GM12878 (cell line): Measurements from ENCODE around the gene MACROD2. TPM values are rescaled to one million over a fixed set of nuclear protein-coding genes. Genes with fewer than 3 reads are reported as not detected.

Source experiments
- ATAC-seq: fragments of 200-7000 bp; cut with Tn5 transposase; 3 replicates; pipeline ENCODE4 v1.9.1; 2020; ENCODE audit warnings: mild to moderate bottlenecking, moderate library complexity
- Bru-seq: library from RNA; stranded (reverse); fragments of 400-500 nt; gene quantifications from one replicate; lab custom pipeline; 2021; lab: Mats Ljungman, UMichigan
- BruChase-seq, 2 experiments: library from RNA; stranded (reverse); fragments of 400-500 nt; gene quantifications; one replicate each; lab custom pipeline; 2021; lab: Mats Ljungman, UMichigan
- BruUV-seq: library from RNA; stranded (reverse); fragments of 400-500 nt; replicated peaks from 2 replicates; lab custom pipeline; 2021; lab: Mats Ljungman, UMichigan
- CTCF ChIA-PET: fragments of 300-600 bp; sonication (Branson Sonifier 250); formaldehyde crosslinking; extraction: SDS; loops from one replicate; lab custom pipeline; 2021; ENCODE audit warnings: inconsistent platforms; lab: Yijun Ruan, JAX
- POLR2A ChIA-PET: fragments of 350-600 bp; formaldehyde crosslinking; extraction: SDS; loops from one replicate; lab custom pipeline; 2021; ENCODE audit warnings: inconsistent platforms; lab: Charles Lee
- RAD21 ChIA-PET: fragments of 300-600 bp; sonication (Branson Sonifier 250); formaldehyde crosslinking; loops from one replicate; lab custom pipeline; 2023; ENCODE audit warnings: antibody characterized with exemption; ENCODE audit not compliant: unreplicated experiment; lab: Charles Lee
- SMC1A ChIA-PET: fragments of 300-600 bp; sonication (Branson Sonifier 250); formaldehyde crosslinking; loops from one replicate; lab custom pipeline; 2023; ENCODE audit not compliant: unreplicated experiment, uncharacterized antibody; lab: Charles Lee
- DNase-seq: peaks from one replicate; pipeline ENCODE4 v3.0.0-alpha.2; 2011; ENCODE audit warnings: low read depth, low spot score
- FAIRE-seq: peaks from 3 replicates; lab custom pipeline; 2011; peaks lifted over from hg19 to GRCh38; lab: Jason Lieb, UNC
- H2AFZ ChIP-seq: 2 replicates; pipeline ENCODE4 v1.6.0; 2011; ENCODE audit warnings: low read depth, low read length, control low read depth; ENCODE audit not compliant: control insufficient read depth
- H3K27ac ChIP-seq: 2 replicates; pipeline ENCODE4 v1.5.1; 2011; ENCODE audit warnings: control low read depth; ENCODE audit not compliant: control insufficient read depth, insufficient read depth
- H3K27me3 ChIP-seq, 2 experiments: replicated peaks in 1 of 2; 2 replicates each; pipeline versions ENCODE4 v1.6.0 to v1.6.1; 2011; ENCODE audit warnings: low read length in 1 of 2; ENCODE audit not compliant: control insufficient read depth in 2 of 2, insufficient read depth in 2 of 2
- H3K36me3 ChIP-seq, 2 experiments: 2 replicates each; pipeline ENCODE4 v1.5.1; 2011; ENCODE audit warnings: low read length in 1 of 2; ENCODE audit not compliant: control insufficient read depth in 2 of 2, insufficient read depth in 2 of 2
- H3K4me1 ChIP-seq: 2 replicates; pipeline ENCODE4 v1.6.1; 2011; ENCODE audit warnings: mild to moderate bottlenecking, low read length, moderate library complexity, mixed read lengths; ENCODE audit not compliant: control insufficient read depth, insufficient read depth
- H3K4me2 ChIP-seq: 2 replicates; pipeline ENCODE4 v1.6.0; 2011; ENCODE audit warnings: control low read depth; ENCODE audit not compliant: control insufficient read depth, insufficient read depth
- H3K4me3 ChIP-seq: fragments of 200-600 bp; sonication (generic); 2 replicates; pipeline ENCODE4 v1.5.1; 2016
- H3K79me2 ChIP-seq: 2 replicates; pipeline ENCODE4 v1.6.0; 2011; ENCODE audit warnings: low read length; ENCODE audit not compliant: control insufficient read depth, insufficient read depth
- H3K9ac ChIP-seq: 2 replicates; pipeline ENCODE4 v1.8.0; 2011; ENCODE audit warnings: low read length, control low read depth, mixed read lengths; ENCODE audit not compliant: control insufficient read depth, insufficient read depth
- H3K9me3 ChIP-seq: replicated peaks from 3 replicates; pipeline ENCODE4 v1.5.1; 2011; ENCODE audit warnings: mild to moderate bottlenecking, low read length; ENCODE audit not compliant: control insufficient read depth, insufficient read depth
- H4K20me1 ChIP-seq: 2 replicates; pipeline ENCODE4 v1.6.0; 2011; ENCODE audit not compliant: control insufficient read depth, insufficient read depth
- ATF2 ChIP-seq: IDR thresholded peaks from 2 replicates; pipeline ENCODE4 v1.6.1; 2012; ENCODE audit warnings: low read length, inconsistent platforms
- BACH1 ChIP-seq: fragments of 450-650 bp; IDR thresholded peaks from 2 replicates; pipeline ENCODE4 v1.6.1; 2017; ENCODE audit warnings: mild to moderate bottlenecking, borderline replicate concordance
- CUX1 ChIP-seq: IDR thresholded peaks from 2 replicates; pipeline ENCODE4 v1.6.1; 2012; ENCODE audit warnings: improper control_type of control experiment, low read depth, low read length; ENCODE audit not compliant: insufficient replicate concordance
- NFYB ChIP-seq: IDR thresholded peaks from 2 replicates; pipeline ENCODE4 v1.6.1; 2011; ENCODE audit warnings: low read depth, mild to moderate bottlenecking, low read length, improper control_type of control experiment, moderate library complexity; ENCODE audit not compliant: insufficient read depth
- PRDM15 ChIP-seq: fragments of 450-650 bp; formaldehyde crosslinking; IDR thresholded peaks from 2 replicates; pipeline ENCODE4 v1.4.0; 2020; ENCODE audit warnings: mild to moderate bottlenecking, moderate library complexity
- SMARCA5 ChIP-seq: fragments of 450-650 bp; IDR thresholded peaks from 2 replicates; pipeline ENCODE4 v1.6.1; 2017; ENCODE audit warnings: mild to moderate bottlenecking
- SP1 ChIP-seq: IDR thresholded peaks from one replicate; pipeline ENCODE4 v1.6.1; 2011; ENCODE audit warnings: low read depth, low read length
- WGBS: methylation state at CpG from one replicate; pipeline ENCODE4 v1.1.6; 2016; ENCODE audit warnings: low lambda C conversion rate; ENCODE audit not compliant: insufficient replicate concordance, insufficient coverage; ENCODE audit errors: missing lambda C conversion rate; 5-methylcytosine and 5-hydroxymethylcytosine counted together
- in situ Hi-C: fragments of 300-500 bp; cut with MboI; formaldehyde crosslinking; loops from 9 replicates; pipeline ENCODE4 v1.14.3; 2018; ENCODE audit warnings: mixed read lengths
- intact Hi-C: fragments of 100-400 bp; cut with micrococcal nuclease; formaldehyde crosslinking; loops from one replicate; pipeline ENCODE4 v1.14.2; 2022; ENCODE audit not compliant: unreplicated experiment
- long read RNA-seq, 2 experiments: library from polyadenylated mRNA; unstranded; transcript quantifications; one replicate each; pipeline ENCODE4 v2.0.0, GENCODE V29; 2019 to 2020
- polyA minus RNA-seq, 3 experiments: library from RNA; depleted of rRNA, polyadenylated mRNA; stranded (reverse); fragments of >200 nt; gene quantifications; 2 replicates each; pipeline ENCODE4 v1.2.3, GENCODE V29; 2011
- polyA plus RNA-seq, 11 experiments: library from polyadenylated mRNA; depleted of rRNA in 4 of 11; unstranded in 6 of 11; stranded (reverse) in 5 of 11; fragments of >200 nt; fragmentation: Nextera tagmentation in 4 of 11; fragmentation: Illumina TruSeq in 1 of 11; extraction: Ambion mirVana in 4 of 11; extraction: Trizol in 1 of 11; gene quantifications; 1 replicate in 1 of 11; 2 replicates in 10 of 11; pipeline versions ENCODE4 v1.2.1 to v1.2.3, GENCODE V29; 2011 to 2016; ENCODE audit warnings: inconsistent platforms in 2 of 11, missing spikeins in 2 of 11, low read depth in 1 of 11
- total RNA-seq, 4 experiments: library from RNA; depleted of rRNA in 3 of 4; stranded (reverse); fragments of >200 nt in 3 of 4; fragmentation: Illumina TruSeq in 1 of 4; extraction: Trizol in 1 of 4; gene quantifications; 2 replicates each; pipeline versions ENCODE4 v1.2.1 to v1.2.3, GENCODE V29; 2013 to 2021

The MACROD2 gene
- total RNA-seq (2013; cell fraction: nucleolus; rRNA removed) = 0.65 and 1.4 TPM in 2 replicates
- total RNA-seq (2014; rRNA removed) = 1.0 and 1.1 TPM in 2 replicates
- 3.5 and 3.8 TPM in 2 replicates for total RNA-seq (2014; rRNA removed; fragmentation: Illumina TruSeq; extraction: Trizol)
- 2.9 TPM in 2 replicates for total RNA-seq (2021)
- 3.7 TPM for polyA plus RNA-seq (2011; ENCODE audit: low read depth)
- polyA plus RNA-seq (2011; rRNA removed) = 21.5 and 43.1 TPM in 2 replicates
- 7.2 and 8.8 TPM in 2 replicates for polyA plus RNA-seq (2011; cell fraction: cytosol; rRNA removed)
- 4.3 and 6.3 TPM in 2 replicates for polyA plus RNA-seq (2011; cell fraction: nucleus; rRNA removed)
- 6.2 and 8.6 TPM in 2 replicates for polyA plus RNA-seq (2012)
- polyA plus RNA-seq (2014; fragmentation: Illumina TruSeq; extraction: Trizol) = 4.3 and 5.1 TPM in 2 replicates
- polyA plus RNA-seq (2014; fragmentation: Nextera tagmentation; extraction: Ambion mirVana) = 1 to 10 TPM; 1.4 to 1.8 TPM
- 2.2 and 2.3 TPM in 2 replicates for polyA plus RNA-seq (2014; rRNA removed)
- 1 to 10 TPM; 1.7 to 2.2 TPM for polyA plus RNA-seq (2016; fragmentation: Nextera tagmentation; extraction: Ambion mirVana)
- polyA minus RNA-seq (2011; rRNA and poly(A)+ RNA removed) = 10.5 and 11.0 TPM in 2 replicates
- polyA minus RNA-seq (2011; cell fraction: cytosol; rRNA and poly(A)+ RNA removed) = 5.0 and 6.7 TPM in 2 replicates
- polyA minus RNA-seq (2011; cell fraction: nucleus; rRNA and poly(A)+ RNA removed) = 4.4 and 7.5 TPM in 2 replicates
- Bru-seq, nascent RNA = percentile 32 among the genes with signal in this experiment
- BruChase-seq, experiment 1, labeled RNA remaining after a 6-hour chase = percentile 29 among the genes with signal in this experiment
- percentile 26 among the genes with signal in this experiment for BruChase-seq, experiment 2, labeled RNA remaining after a 2-hour chase
- long read RNA-seq, experiment 1, partial matches to known transcripts = 11 of 14 reads
- long read RNA-seq, experiment 1, other reads (novel, unspliced or antisense) = 3 of 14 reads
- long read RNA-seq, experiment 2, partial matches to known transcripts = 27 of 55 reads
- long read RNA-seq, experiment 2, other reads (novel, unspliced or antisense) = 28 of 55 reads

DNA sequence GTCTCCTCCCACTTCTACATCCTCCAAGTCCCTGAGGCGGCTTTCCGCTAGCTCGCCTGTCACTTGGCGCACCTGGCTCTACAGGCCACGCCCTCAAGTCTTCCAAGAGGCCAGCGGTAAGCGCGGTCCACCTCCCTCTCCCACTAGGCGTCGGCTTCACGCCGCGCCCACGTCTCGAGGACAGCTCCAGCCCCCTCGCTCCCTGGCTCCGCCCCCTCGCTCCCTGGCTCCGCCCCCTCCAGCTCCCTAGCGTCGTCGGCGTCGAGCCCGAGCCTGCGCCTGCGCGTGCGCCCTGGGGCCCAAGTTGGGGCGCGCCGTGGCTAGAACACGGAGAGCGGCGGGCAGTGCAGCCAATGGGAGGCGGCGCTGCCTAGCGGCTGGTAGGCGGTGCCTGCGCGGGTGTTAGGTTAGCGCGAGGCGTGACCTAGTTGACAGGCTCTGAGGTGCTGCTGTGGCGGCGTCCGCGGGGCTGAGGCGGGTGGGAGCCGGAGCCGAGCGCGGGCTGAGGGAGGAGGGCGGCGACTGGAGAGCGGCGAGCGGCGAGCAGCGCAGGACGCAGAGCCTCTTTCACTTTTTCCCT lies at the start of gene MACROD2:
MACROD2 (plus strand) TSS at position 431 of the 580 bp plus-strand sequence.
- BruUV-seq = no TSS peak
- ATAC-seq = no peak

More for the DNA sequence above, at the start of gene MACROD2:
- Histone ChIP-seq H2AFZ (no peak within 1 kb of the TSS), H3K36me3 (no peaks in the 10 kb centered on the region), H3K79me2 (no peaks in the 10 kb centered on the region), H3K4me2 (no peak within 1 kb of the TSS), H3K9me3 (no peaks in the 10 kb centered on the region; the same call in 2 of the 3 replicates), H3K27me3 (no peaks in the 10 kb centered on the region), H4K20me1 (no peaks in the 10 kb centered on the region), H3K9ac (no peak within 1 kb of the TSS), H3K4me1 (no peaks in the 10 kb centered on the region), H3K27ac (no peak within 1 kb of the TSS), H3K4me3 (no peak within 1 kb of the TSS)
- SMC1A ChIA-PET = no interaction called here
- POLR2A ChIA-PET = no interaction called here
- DNase-seq (no peak), FAIRE-seq (no peak)
- CTCF ChIA-PET = no interaction called here
- in situ Hi-C loops = no loop called here
- RAD21 ChIA-PET = no interaction called here
- WGBS = 49% methylated on average over 44 of the region's 61 CpGs
- TF ChIP-seq PRDM15 (CRISPR knock-in tag) (no peak), SP1 (no peak), BACH1 (no peak), NFYB (no peak), ATF2 (no peak), CUX1 (no peak), SMARCA5 (no peak)
- intact Hi-C loops = no loop called here
